GM12878 (cell line): ENCODE data around the gene F7. TPM values are rescaled to one million over a fixed set of nuclear protein-coding genes. Genes with fewer than 3 reads are reported as not detected.

Experiments used
- ATAC-seq: fragments of 200-7000 bp; cut with Tn5 transposase; 3 replicates; pipeline ENCODE4 v1.9.1; 2020; ENCODE audit warnings: mild to moderate bottlenecking, moderate library complexity
- BruUV-seq: library from RNA; stranded (reverse); fragments of 400-500 nt; replicated peaks from 2 replicates; lab custom pipeline; 2021; lab: Mats Ljungman, UMichigan
- CTCF ChIA-PET: fragments of 300-600 bp; sonication (Branson Sonifier 250); formaldehyde crosslinking; extraction: SDS; loops from one replicate; lab custom pipeline; 2021; ENCODE audit warnings: inconsistent platforms; lab: Yijun Ruan, JAX
- POLR2A ChIA-PET: fragments of 350-600 bp; formaldehyde crosslinking; extraction: SDS; loops from one replicate; lab custom pipeline; 2021; ENCODE audit warnings: inconsistent platforms; lab: Charles Lee
- RAD21 ChIA-PET: fragments of 300-600 bp; sonication (Branson Sonifier 250); formaldehyde crosslinking; loops from one replicate; lab custom pipeline; 2023; ENCODE audit warnings: antibody characterized with exemption; ENCODE audit not compliant: unreplicated experiment; lab: Charles Lee
- SMC1A ChIA-PET: fragments of 300-600 bp; sonication (Branson Sonifier 250); formaldehyde crosslinking; loops from one replicate; lab custom pipeline; 2023; ENCODE audit not compliant: unreplicated experiment, uncharacterized antibody; lab: Charles Lee
- DNase-seq: peaks from one replicate; pipeline ENCODE4 v3.0.0-alpha.2; 2011; ENCODE audit warnings: low read depth, low spot score
- FAIRE-seq: peaks from 3 replicates; lab custom pipeline; 2011; peaks lifted over from hg19 to GRCh38; lab: Jason Lieb, UNC
- H2AFZ ChIP-seq: 2 replicates; pipeline ENCODE4 v1.6.0; 2011; ENCODE audit warnings: low read depth, low read length, control low read depth; ENCODE audit not compliant: control insufficient read depth
- H3K27ac ChIP-seq: 2 replicates; pipeline ENCODE4 v1.5.1; 2011; ENCODE audit warnings: control low read depth; ENCODE audit not compliant: control insufficient read depth, insufficient read depth
- H3K27me3 ChIP-seq, 2 experiments: replicated peaks in 1 of 2; 2 replicates each; pipeline versions ENCODE4 v1.6.0 to v1.6.1; 2011; ENCODE audit warnings: low read length in 1 of 2; ENCODE audit not compliant: control insufficient read depth in 2 of 2, insufficient read depth in 2 of 2
- H3K36me3 ChIP-seq, 2 experiments: 2 replicates each; pipeline ENCODE4 v1.5.1; 2011; ENCODE audit warnings: low read length in 1 of 2; ENCODE audit not compliant: control insufficient read depth in 2 of 2, insufficient read depth in 2 of 2
- H3K4me1 ChIP-seq: 2 replicates; pipeline ENCODE4 v1.6.1; 2011; ENCODE audit warnings: mild to moderate bottlenecking, low read length, moderate library complexity, mixed read lengths; ENCODE audit not compliant: control insufficient read depth, insufficient read depth
- H3K4me2 ChIP-seq: 2 replicates; pipeline ENCODE4 v1.6.0; 2011; ENCODE audit warnings: control low read depth; ENCODE audit not compliant: control insufficient read depth, insufficient read depth
- H3K4me3 ChIP-seq: fragments of 200-600 bp; sonication (generic); 2 replicates; pipeline ENCODE4 v1.5.1; 2016
- H3K79me2 ChIP-seq: 2 replicates; pipeline ENCODE4 v1.6.0; 2011; ENCODE audit warnings: low read length; ENCODE audit not compliant: control insufficient read depth, insufficient read depth
- H3K9ac ChIP-seq: 2 replicates; pipeline ENCODE4 v1.8.0; 2011; ENCODE audit warnings: low read length, control low read depth, mixed read lengths; ENCODE audit not compliant: control insufficient read depth, insufficient read depth
- H3K9me3 ChIP-seq: replicated peaks from 3 replicates; pipeline ENCODE4 v1.5.1; 2011; ENCODE audit warnings: mild to moderate bottlenecking, low read length; ENCODE audit not compliant: control insufficient read depth, insufficient read depth
- H4K20me1 ChIP-seq: 2 replicates; pipeline ENCODE4 v1.6.0; 2011; ENCODE audit not compliant: control insufficient read depth, insufficient read depth
- ATF3 ChIP-seq: IDR thresholded peaks from 2 replicates; pipeline ENCODE4 v1.6.1; 2011; ENCODE audit warnings: low read depth, mild to moderate bottlenecking, low read length, moderate library complexity, borderline replicate concordance; ENCODE audit errors: extremely low read depth
- BCL11A ChIP-seq: IDR thresholded peaks from 2 replicates; pipeline ENCODE4 v1.6.1; 2011; ENCODE audit warnings: low read depth, low read length
- BHLHE40 ChIP-seq, 2 experiments: fragments of 450-650 bp in 1 of 2; IDR thresholded peaks; 2 replicates each; pipeline ENCODE4 v1.6.1; 2011 to 2017; ENCODE audit warnings: low read depth in 2 of 2, borderline replicate concordance in 1 of 2, improper control_type of control experiment in 1 of 2, low read length in 1 of 2, mild to moderate bottlenecking in 1 of 2
- CBX5 ChIP-seq: sonication (generic); IDR thresholded peaks from 2 replicates; pipeline ENCODE4 v1.6.1; 2016; ENCODE audit warnings: low read depth, moderate library complexity, mild to moderate bottlenecking, inconsistent platforms
- CEBPB ChIP-seq, 2 experiments: fragments of 150-350 bp in 1 of 2; IDR thresholded peaks; 2 replicates each; pipeline ENCODE4 v1.6.1; 2012 to 2014; ENCODE audit warnings: low read depth in 2 of 2, low read length in 2 of 2, borderline replicate concordance in 1 of 2, inconsistent platforms in 1 of 2
- CHD2 ChIP-seq: IDR thresholded peaks from 2 replicates; pipeline ENCODE4 v1.6.1; 2011; ENCODE audit warnings: low read depth, low read length, improper control_type of control experiment, borderline replicate concordance
- ESRRA ChIP-seq: IDR thresholded peaks from 2 replicates; pipeline ENCODE4 v1.6.1; 2012; ENCODE audit warnings: mild to moderate bottlenecking, low read length, improper control_type of control experiment
- GABPA ChIP-seq: IDR thresholded peaks from 2 replicates; pipeline ENCODE4 v1.6.1; 2014; ENCODE audit warnings: antibody characterized with exemption, low read depth, mild to moderate bottlenecking, inconsistent platforms
- GATAD2B ChIP-seq: fragments of 450-650 bp; conservative IDR thresholded peaks from 2 replicates; pipeline ENCODE4 v1.6.1; 2017; ENCODE audit warnings: low read depth, mild to moderate bottlenecking, moderate library complexity
- NFYB ChIP-seq: IDR thresholded peaks from 2 replicates; pipeline ENCODE4 v1.6.1; 2011; ENCODE audit warnings: low read depth, mild to moderate bottlenecking, low read length, improper control_type of control experiment, moderate library complexity; ENCODE audit not compliant: insufficient read depth
- PAX8 ChIP-seq: fragments of 450-650 bp; IDR thresholded peaks from 2 replicates; pipeline ENCODE4 v1.6.1; 2017; ENCODE audit warnings: mild to moderate bottlenecking, moderate library complexity
- PBX3 ChIP-seq: IDR thresholded peaks from 2 replicates; pipeline ENCODE4 v1.6.1; 2011; ENCODE audit warnings: mild to moderate bottlenecking, low read depth, low read length, moderate library complexity; ENCODE audit not compliant: insufficient replicate concordance
- SMAD5 ChIP-seq: IDR thresholded peaks from 2 replicates; pipeline ENCODE4 v1.6.1; 2016; ENCODE audit warnings: antibody characterized with exemption, low read depth
- SMARCA5 ChIP-seq: fragments of 450-650 bp; IDR thresholded peaks from 2 replicates; pipeline ENCODE4 v1.6.1; 2017; ENCODE audit warnings: mild to moderate bottlenecking
- ZBTB11 ChIP-seq: fragments of 450-650 bp; formaldehyde crosslinking; IDR thresholded peaks from 2 replicates; pipeline ENCODE4 v1.5.0; 2022; ENCODE audit warnings: mild to moderate bottlenecking, missing genetic modification characterization
- ZNF24 ChIP-seq: fragments of 450-650 bp; IDR thresholded peaks from 2 replicates; pipeline ENCODE4 v1.6.1; 2017; ENCODE audit warnings: antibody characterized with exemption, mild to moderate bottlenecking
- WGBS: methylation state at CpG from one replicate; pipeline ENCODE4 v1.1.6; 2016; ENCODE audit warnings: low lambda C conversion rate; ENCODE audit not compliant: insufficient replicate concordance, insufficient coverage; ENCODE audit errors: missing lambda C conversion rate; 5-methylcytosine and 5-hydroxymethylcytosine counted together
- in situ Hi-C: fragments of 300-500 bp; cut with MboI; formaldehyde crosslinking; loops from 9 replicates; pipeline ENCODE4 v1.14.3; 2018; ENCODE audit warnings: mixed read lengths
- intact Hi-C: fragments of 100-400 bp; cut with micrococcal nuclease; formaldehyde crosslinking; loops from one replicate; pipeline ENCODE4 v1.14.2; 2022; ENCODE audit not compliant: unreplicated experiment
- polyA plus RNA-seq, 11 experiments: library from polyadenylated mRNA; depleted of rRNA in 4 of 11; unstranded in 6 of 11; stranded (reverse) in 5 of 11; fragments of >200 nt; fragmentation: Nextera tagmentation in 4 of 11; fragmentation: Illumina TruSeq in 1 of 11; extraction: Ambion mirVana in 4 of 11; extraction: Trizol in 1 of 11; gene quantifications; 1 replicate in 1 of 11; 2 replicates in 10 of 11; pipeline versions ENCODE4 v1.2.1 to v1.2.3, GENCODE V29; 2011 to 2016; ENCODE audit warnings: inconsistent platforms in 2 of 11, missing spikeins in 2 of 11, low read depth in 1 of 11
- total RNA-seq, 4 experiments: library from RNA; depleted of rRNA in 3 of 4; stranded (reverse); fragments of >200 nt in 3 of 4; fragmentation: Illumina TruSeq in 1 of 4; extraction: Trizol in 1 of 4; gene quantifications; 2 replicates each; pipeline versions ENCODE4 v1.2.1 to v1.2.3, GENCODE V29; 2013 to 2021

The F7 gene
- total and polyA plus RNA-seq, 10 of the 15 experiments (the other 5 are each of a cell fraction or from before 2014, with no cell fraction given): not detected

GRCh38 chr13:113097651-113098050 is 7.9 kb upstream of the F7 start:
- H3K27me3 ChIP-seq: no peaks in the 10 kb centered on the region
- ATAC-seq (no peak), DNase-seq (no peak), FAIRE-seq (no peak)
- no peaks in the 10 kb centered on the region for H3K79me2 ChIP-seq
- no peak overlapping the region for H2AFZ ChIP-seq
- SMC1A ChIA-PET: no interaction called here
- no peak overlapping the region for H3K27ac ChIP-seq
- WGBS: 47% methylated on average over 7 of the region's 7 CpGs
- no peak overlapping the region for H3K4me2 ChIP-seq
- RAD21 ChIA-PET: no interaction called here
- CTCF ChIA-PET: no interaction called here
- H3K4me1 ChIP-seq: no peaks in the 10 kb centered on the region
- in situ Hi-C loops: no loop called here
- no peaks in the 10 kb centered on the region for H4K20me1 ChIP-seq
- no peak overlapping the region for H3K4me3 ChIP-seq
- BruUV-seq: no TSS peak
- POLR2A ChIA-PET: no interaction called here
- H3K9me3 ChIP-seq: no peaks in the 10 kb centered on the region
- intact Hi-C loops: no loop called here
- H3K36me3 ChIP-seq: no peaks in the 10 kb centered on the region
- TF ChIP-seq ATF3 (no peak), CHD2 (no peak), SMARCA5 (no peak), NFYB (no peak), BCL11A (no peak), SMAD5 (no peak), BHLHE40 (IDR thresholded peaks at IDR 0.05; ENCODE audit: borderline replicate concordance in 1 of 2, low read depth in 2 of 2, low read length in 1 of 2) (no peak), ZBTB11 (CRISPR knock-in tag) (no peak), CEBPB (IDR thresholded peaks at IDR 0.05; ENCODE audit: borderline replicate concordance in 1 of 2, low read depth in 2 of 2, low read length in 2 of 2) (no peak), GATAD2B (no peak), GABPA (no peak), CBX5 (no peak), ZNF24 (no peak), PBX3 (no peak), ESRRA (no peak), PAX8 (no peak)
- no peak overlapping the region for H3K9ac ChIP-seq
